Activated B cell treated with CpG ODN at 0.5 μM for 24 hours (primary cell): ENCODE results near the gene EPB41L1. TPM values are rescaled to one million over a fixed set of nuclear protein-coding genes. Genes with fewer than 3 reads are reported as not detected.

ENCODE experiments used
- ATAC-seq: fragments of 200-7000 bp; cut with Tn5 transposase; one replicate; pipeline ENCODE4 v1.10.0; 2021; ENCODE audit warnings: low read depth, mild to moderate bottlenecking, moderate library complexity
- CTCF ChIA-PET: fragments of 350-600 bp; sonication (Branson Sonifier 250); formaldehyde crosslinking; loops from one replicate; lab custom pipeline; 2021; ENCODE audit warnings: antibody characterized with exemption; lab: Charles Lee
- POLR2A ChIA-PET: fragments of 350-600 bp; sonication (Branson Sonifier 250); formaldehyde crosslinking; loops from one replicate; lab custom pipeline; 2021; ENCODE audit warnings: antibody characterized with exemption; lab: Charles Lee
- DNase-seq: peaks from one replicate; pipeline ENCODE4 v3.0.0; 2022
- H3K27ac Mint-ChIP-seq: one replicate; pipeline ENCODE4 v1.8.0; 2020; ENCODE audit warnings: mixed read lengths
- H3K27me3 Mint-ChIP-seq: one replicate; pipeline ENCODE4 v1.8.0; 2021; ENCODE audit warnings: mixed read lengths
- H3K36me3 Mint-ChIP-seq: one replicate; pipeline ENCODE4 v1.8.0; 2021; ENCODE audit warnings: low read depth, mixed read lengths
- H3K4me1 Mint-ChIP-seq: one replicate; pipeline ENCODE4 v1.8.0; 2021; ENCODE audit warnings: mixed read lengths
- H3K4me3 Mint-ChIP-seq: one replicate; pipeline ENCODE4 v1.8.0; 2020; ENCODE audit warnings: mild to moderate bottlenecking, mixed read lengths
- H3K9me3 Mint-ChIP-seq: one replicate; pipeline ENCODE4 v1.8.0; 2020; ENCODE audit warnings: mixed read lengths
- intact Hi-C: fragments of 100-400 bp; cut with micrococcal nuclease; formaldehyde crosslinking; loops from one replicate; pipeline ENCODE4 v1.15.1; 2024
- total RNA-seq: library from RNA; stranded (reverse); gene quantifications from 2 replicates; pipeline ENCODE4 v1.2.3, GENCODE V29; 2022
- TF ChIP-seq, protein P1 (sequence below): fragments of 200-600 bp; IDR thresholded peaks from one replicate; pipeline ENCODE4 v1.8.0; 2022; ENCODE audit warnings: antibody characterized with exemption, mild to moderate bottlenecking

Gene EPB41L1
- total RNA-seq, 1 donor from 2014 or later = 0.64 TPM

DNA sequence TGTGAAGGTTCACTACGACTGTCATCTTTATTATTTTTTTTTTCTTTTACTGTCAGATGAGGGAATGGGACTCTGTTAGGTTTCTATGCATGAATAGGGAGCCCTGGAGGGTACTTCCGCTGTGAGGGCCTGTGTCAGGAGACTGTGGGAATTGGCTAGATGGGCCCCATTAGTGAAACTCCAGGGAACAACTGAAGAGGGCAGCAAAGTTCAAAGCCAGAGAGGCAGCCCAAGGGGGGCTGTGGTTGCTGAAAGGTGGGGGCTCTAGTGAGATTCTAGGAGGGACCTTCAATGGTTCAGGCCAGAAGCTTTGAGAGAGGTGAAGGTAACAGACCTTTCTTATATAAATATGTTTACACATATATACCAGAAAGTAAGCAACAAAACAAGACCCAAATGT lies 13.2 kb upstream of the EPB41L1 start:
- POLR2A ChIA-PET = no interaction called here
- peaks cover 14% of the 10 kb centered on the region for H3K4me1 Mint-ChIP-seq
- no peak overlapping the region for H3K27ac Mint-ChIP-seq

DNA sequence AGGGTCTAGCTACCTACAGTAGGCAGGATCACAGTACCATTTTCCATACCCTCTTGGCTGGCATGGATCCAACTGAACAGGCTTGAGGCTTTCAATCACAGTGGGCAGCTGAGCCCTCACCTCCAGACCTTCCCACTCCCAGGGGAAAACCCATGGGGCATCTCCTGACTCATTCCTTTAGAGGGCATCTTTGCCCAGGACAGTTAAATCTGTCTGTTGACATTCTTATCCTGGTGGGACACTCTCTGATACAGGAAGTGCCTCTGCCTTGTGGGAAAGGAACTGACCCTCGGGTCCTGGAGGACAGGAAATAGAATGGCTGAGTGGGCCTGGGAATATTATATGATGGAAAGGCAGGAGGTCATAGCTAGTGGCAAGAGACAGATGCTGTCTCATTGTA lies 10.2 kb upstream of the EPB41L1 start:
- H3K27me3 Mint-ChIP-seq = peaks cover 8% of the 10 kb centered on the region
- ChIA-PET POLR2A (no interaction called here), CTCF (interaction anchor here (1.0 to 15.9 kb wide), 3 partner anchors 12 to 150 kb away, joined by 3 to 488 read pairs (median 9); no protein-coding TSS in a partner anchor)
- H3K36me3 Mint-ChIP-seq = no peaks in the 10 kb centered on the region
- H3K9me3 Mint-ChIP-seq = no peaks in the 10 kb centered on the region
- ATAC-seq (no peak), DNase-seq (no peak)
- TF ChIP-seq, protein P1, sequence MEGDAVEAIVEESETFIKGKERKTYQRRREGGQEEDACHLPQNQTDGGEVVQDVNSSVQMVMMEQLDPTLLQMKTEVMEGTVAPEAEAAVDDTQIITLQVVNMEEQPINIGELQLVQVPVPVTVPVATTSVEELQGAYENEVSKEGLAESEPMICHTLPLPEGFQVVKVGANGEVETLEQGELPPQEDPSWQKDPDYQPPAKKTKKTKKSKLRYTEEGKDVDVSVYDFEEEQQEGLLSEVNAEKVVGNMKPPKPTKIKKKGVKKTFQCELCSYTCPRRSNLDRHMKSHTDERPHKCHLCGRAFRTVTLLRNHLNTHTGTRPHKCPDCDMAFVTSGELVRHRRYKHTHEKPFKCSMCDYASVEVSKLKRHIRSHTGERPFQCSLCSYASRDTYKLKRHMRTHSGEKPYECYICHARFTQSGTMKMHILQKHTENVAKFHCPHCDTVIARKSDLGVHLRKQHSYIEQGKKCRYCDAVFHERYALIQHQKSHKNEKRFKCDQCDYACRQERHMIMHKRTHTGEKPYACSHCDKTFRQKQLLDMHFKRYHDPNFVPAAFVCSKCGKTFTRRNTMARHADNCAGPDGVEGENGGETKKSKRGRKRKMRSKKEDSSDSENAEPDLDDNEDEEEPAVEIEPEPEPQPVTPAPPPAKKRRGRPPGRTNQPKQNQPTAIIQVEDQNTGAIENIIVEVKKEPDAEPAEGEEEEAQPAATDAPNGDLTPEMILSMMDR = no peak
- H3K4me1 Mint-ChIP-seq = peaks cover 14% of the 10 kb centered on the region
- no peak overlapping the region for H3K4me3 Mint-ChIP-seq
- H3K27ac Mint-ChIP-seq = no peak overlapping the region
- intact Hi-C loops = no loop called here

More for the DNA sequence above, 13.2 kb upstream of the EPB41L1 start:
- ATAC-seq = no peak
- TF ChIP-seq, protein P1 = no peak
- H3K9me3 Mint-ChIP-seq = no peaks in the 10 kb centered on the region
- H3K4me3 Mint-ChIP-seq = no peak overlapping the region
- CTCF ChIA-PET = interaction anchor here (15.9 kb wide), 1 partner anchor 147 kb away, joined by 488 read pairs; no protein-coding TSS in a partner anchor
- DNase-seq = no peak
- no peaks in the 10 kb centered on the region for H3K36me3 Mint-ChIP-seq
- intact Hi-C loops = no loop called here
- H3K27me3 Mint-ChIP-seq = peaks cover 10% of the 10 kb centered on the region

DNA sequence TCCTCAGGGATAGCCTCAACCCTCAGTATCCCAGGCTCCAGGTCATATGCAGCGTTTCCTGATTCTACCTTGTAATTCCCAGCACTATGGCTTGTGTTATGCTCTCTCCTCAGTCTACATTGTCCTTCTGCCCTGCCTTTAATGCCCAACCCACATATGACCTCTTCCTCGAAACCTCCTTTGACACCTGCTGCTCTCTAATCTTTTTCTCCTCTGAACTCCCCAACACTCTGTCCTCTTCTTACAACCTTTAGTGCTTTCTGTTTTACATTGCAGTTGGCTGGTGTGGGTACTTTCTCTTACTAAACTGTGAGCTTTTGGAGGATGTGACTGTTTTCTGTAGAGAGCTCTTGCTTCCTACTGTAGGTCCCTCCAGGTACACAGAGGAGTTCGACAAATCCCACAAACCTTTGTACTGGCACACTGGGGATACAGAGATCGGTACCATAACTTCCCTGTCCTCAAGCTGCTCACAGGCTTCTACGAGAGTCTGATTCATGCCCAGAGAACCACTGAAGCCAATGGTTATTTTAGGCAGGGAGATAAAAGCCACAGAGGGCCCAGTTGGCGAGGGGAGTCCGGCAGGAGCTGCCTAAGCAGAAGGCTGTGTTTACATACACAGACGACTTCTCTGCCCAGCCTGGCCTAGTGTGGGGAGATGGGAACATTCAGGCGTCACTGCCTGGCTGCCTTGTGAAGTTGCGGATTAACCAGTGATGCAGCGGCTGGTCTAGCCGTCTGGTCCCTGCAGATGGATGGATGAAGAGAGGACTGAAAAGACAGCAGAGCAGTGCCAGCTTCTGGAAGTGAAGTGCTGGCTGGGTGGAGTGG lies 8.4 kb upstream of the EPB41L1 start:
- DNase-seq (no peak), ATAC-seq (no peak)
- H3K9me3 Mint-ChIP-seq = no peaks in the 10 kb centered on the region
- peaks cover 14% of the 10 kb centered on the region for H3K4me1 Mint-ChIP-seq
- no peak overlapping the region for H3K4me3 Mint-ChIP-seq
- H3K36me3 Mint-ChIP-seq = no peaks in the 10 kb centered on the region
- H3K27me3 Mint-ChIP-seq = peaks cover 8% of the 10 kb centered on the region
- ChIA-PET CTCF (interaction anchor here (15.9 kb wide), 1 partner anchor 152 kb away, joined by 488 read pairs; no protein-coding TSS in a partner anchor), POLR2A (no interaction called here)
- no peak overlapping the region for H3K27ac Mint-ChIP-seq
- TF ChIP-seq, protein P1 = no peak
- intact Hi-C loops = no loop called here

DNA sequence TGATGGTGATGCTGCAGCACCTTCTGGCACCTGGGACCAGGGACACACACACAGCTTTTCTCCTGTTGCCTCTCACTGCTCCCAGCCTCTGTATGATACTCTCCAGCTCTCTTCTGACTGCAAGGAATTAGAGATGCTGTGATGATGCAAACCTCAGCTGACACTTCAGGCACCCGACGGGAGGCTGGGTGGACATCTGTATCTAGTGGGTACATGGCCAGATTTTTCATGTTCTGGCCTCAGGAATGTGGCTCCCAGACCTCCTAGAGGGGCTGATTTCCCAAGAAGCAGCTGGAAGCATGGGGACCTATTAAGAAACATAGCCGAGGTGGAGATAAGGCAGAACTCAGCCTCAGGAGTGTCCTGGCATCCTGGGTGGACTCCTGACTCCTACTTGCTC lies 6.8 kb upstream of the EPB41L1 start:
- H3K27ac Mint-ChIP-seq = no peak overlapping the region
- H3K27me3 Mint-ChIP-seq = peaks cover 8% of the 10 kb centered on the region
- no peaks in the 10 kb centered on the region for H3K9me3 Mint-ChIP-seq
- POLR2A ChIA-PET = no interaction called here
- H3K4me1 Mint-ChIP-seq = peaks cover 9% of the 10 kb centered on the region
- TF ChIP-seq, protein P1 = no peak
- no peaks in the 10 kb centered on the region for H3K36me3 Mint-ChIP-seq
- no peak overlapping the region for H3K4me3 Mint-ChIP-seq
- intact Hi-C loops = no loop called here
- CTCF ChIA-PET = interaction anchor here (1.2 to 15.9 kb wide), 2 partner anchors 153 to 155 kb away, joined by 3 to 488 read pairs; no protein-coding TSS in a partner anchor
- DNase-seq (no peak), ATAC-seq (no peak)

DNA sequence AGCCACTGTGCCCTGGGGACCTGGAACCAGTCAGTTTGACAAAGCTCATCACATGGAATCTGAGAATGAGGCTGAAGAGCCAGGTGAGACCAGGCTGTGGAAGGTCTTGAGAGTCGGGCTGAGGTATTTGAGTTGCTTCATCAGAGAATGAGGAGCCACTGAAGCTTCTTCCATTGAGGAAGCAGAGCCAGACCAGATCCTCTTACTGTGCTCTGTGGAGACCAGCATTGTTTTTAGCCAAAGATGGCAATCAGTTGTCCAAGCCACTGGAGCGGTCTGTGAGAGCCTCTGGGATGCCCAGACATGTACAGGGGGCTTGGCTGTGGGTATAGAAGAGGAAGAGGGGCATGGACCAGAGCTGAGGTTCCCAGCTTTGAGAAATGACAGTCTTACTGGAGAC lies 6.1 kb upstream of the EPB41L1 start:
- ChIA-PET CTCF (interaction anchor here (1.2 kb wide), 1 partner anchor 155 kb away, joined by 3 read pairs; no protein-coding TSS in a partner anchor), POLR2A (no interaction called here)
- ATAC-seq (no peak), DNase-seq (no peak)
- TF ChIP-seq, protein P1 = no peak
- Mint-ChIP-seq H3K36me3 (no peaks in the 10 kb centered on the region), H3K27ac (no peak overlapping the region), H3K4me1 (peaks cover 2% of the 10 kb centered on the region), H3K27me3 (peaks cover 15% of the 10 kb centered on the region), H3K9me3 (no peaks in the 10 kb centered on the region), H3K4me3 (no peak overlapping the region)
- intact Hi-C loops = no loop called here
